H1 (cell line): ENCODE data around the gene ATP1B3. TPM values are rescaled to one million over a fixed set of nuclear protein-coding genes. Genes with fewer than 3 reads are reported as not detected.

ENCODE experiments used
- CTCF ChIA-PET: fragments of 300-600 bp; sonication (Branson Sonifier 250); formaldehyde crosslinking; loops from one replicate; lab custom pipeline; 2021; ENCODE audit not compliant: partially characterized antibody; lab: Charles Lee
- POLR2A ChIA-PET: fragments of 300-600 bp; sonication (Branson Sonifier 250); formaldehyde crosslinking; loops from one replicate; lab custom pipeline; 2021; ENCODE audit warnings: inconsistent platforms; ENCODE audit not compliant: partially characterized antibody; lab: Charles Lee
- DNase-seq, 2 experiments: peaks; one replicate each; pipeline versions ENCODE4 v3.0.0 to v3.0.0-alpha.2; 2010 to 2022; ENCODE audit warnings: low spot score in 2 of 2, low read depth in 1 of 2, mixed read lengths in 1 of 2
- FAIRE-seq: peaks from 2 replicates; lab custom pipeline; 2011; peaks lifted over from hg19 to GRCh38; lab: Jason Lieb, UNC
- H2AFZ ChIP-seq: 2 replicates; pipeline ENCODE4 v1.8.1; 2012; ENCODE audit warnings: low read length, inconsistent platforms
- H2AK5ac ChIP-seq: 2 replicates; pipeline ENCODE4 v1.6.1; 2013; ENCODE audit warnings: low read depth, low read length
- H2BK120ac ChIP-seq: replicated peaks from 2 replicates; pipeline ENCODE3; 2013; ENCODE audit warnings: low read depth, low read length, inconsistent platforms
- H2BK12ac ChIP-seq: 2 replicates; pipeline ENCODE4 v1.6.1; 2013; ENCODE audit warnings: low read depth, low read length
- H2BK15ac ChIP-seq: 2 replicates; pipeline ENCODE4 v1.6.1; 2013; ENCODE audit warnings: low read length
- H2BK20ac ChIP-seq: 2 replicates; pipeline ENCODE4 v1.6.1; 2013; ENCODE audit warnings: low read length
- H2BK5ac ChIP-seq: 2 replicates; pipeline ENCODE4 v1.6.1; 2013; ENCODE audit warnings: low read depth, low read length
- H3K14ac ChIP-seq: 2 replicates; pipeline ENCODE4 v1.6.1; 2013; ENCODE audit warnings: inconsistent platforms; ENCODE audit not compliant: insufficient read length
- H3K18ac ChIP-seq: 2 replicates; pipeline ENCODE4 v1.6.1; 2013; ENCODE audit warnings: low read length; ENCODE audit errors: extremely low read depth
- H3K23ac ChIP-seq: 2 replicates; pipeline ENCODE4 v1.6.1; 2013; ENCODE audit warnings: inconsistent platforms; ENCODE audit not compliant: insufficient read length
- H3K23me2 ChIP-seq: 2 replicates; pipeline ENCODE4 v1.6.1; 2013; ENCODE audit warnings: low read depth, low read length
- H3K27ac ChIP-seq: 2 replicates; pipeline ENCODE4 v1.6.1; 2011; ENCODE audit warnings: low read depth, low read length, inconsistent platforms
- H3K27me3 ChIP-seq, 4 experiments: replicated peaks in 1 of 4; 1 replicate in 1 of 4; 2 replicates in 3 of 4; pipeline versions ENCODE4 v1.6.1 to v1.8.1; 2011 to 2013; ENCODE audit warnings: low read length in 3 of 4, mild to moderate bottlenecking in 3 of 4, inconsistent platforms in 2 of 4, mixed read lengths in 2 of 4, moderate library complexity in 1 of 4; ENCODE audit not compliant: control insufficient read depth in 3 of 4, insufficient read depth in 3 of 4; ENCODE audit errors: extremely low read depth in 1 of 4
- H3K36me3 ChIP-seq, 4 experiments: 2 replicates each; pipeline versions ENCODE4 v1.6.1 to v1.8.1; 2011 to 2013; ENCODE audit warnings: mild to moderate bottlenecking in 4 of 4, low read length in 3 of 4, moderate library complexity in 2 of 4, control low read depth in 1 of 4, inconsistent platforms in 1 of 4; ENCODE audit not compliant: insufficient read depth in 4 of 4, control insufficient read depth in 2 of 4
- H3K4ac ChIP-seq: replicated peaks from 2 replicates; pipeline ENCODE3; 2013; ENCODE audit warnings: low read length, low read depth, mixed read lengths, inconsistent platforms; ENCODE audit not compliant: insufficient read length
- H3K4me1 ChIP-seq, 4 experiments: replicated peaks in 1 of 4; 1 replicate in 1 of 4; 2 replicates in 3 of 4; pipeline versions ENCODE4 v1.6.1 to v1.8.1; 2011 to 2013; ENCODE audit warnings: low read length in 3 of 4, inconsistent platforms in 2 of 4, mixed read lengths in 1 of 4; ENCODE audit not compliant: insufficient read depth in 4 of 4, control insufficient read depth in 3 of 4
- H3K4me2 ChIP-seq, 2 experiments: 2 replicates each; pipeline versions ENCODE4 v1.6.1 to v1.8.1; 2011 to 2013; ENCODE audit warnings: low read depth in 2 of 2, low read length in 2 of 2, control low read depth in 1 of 2, inconsistent platforms in 1 of 2, mild to moderate bottlenecking in 1 of 2; ENCODE audit not compliant: insufficient read depth in 1 of 2
- H3K4me3 ChIP-seq, 4 experiments: fragments of 200-600, 300-600 bp in 1 of 4; sonication (generic), shearing (Covaris generic), sonication (Bioruptor Twin) in 1 of 4; 2 replicates each; pipeline versions ENCODE4 v1.5.1 to v1.8.1; 2011 to 2016; ENCODE audit warnings: low read length in 4 of 4, low read depth in 3 of 4, control low read depth in 2 of 4, inconsistent platforms in 2 of 4, mild to moderate bottlenecking in 2 of 4, mixed read lengths in 1 of 4, moderate library complexity in 1 of 4; ENCODE audit not compliant: insufficient read depth in 2 of 4; ENCODE audit errors: extremely low read depth in 1 of 4
- H3K56ac ChIP-seq: replicated peaks from 2 replicates; pipeline ENCODE3; 2013; ENCODE audit warnings: low read depth, mild to moderate bottlenecking, mixed read lengths, low read length, inconsistent platforms; ENCODE audit not compliant: insufficient read length
- H3K79me1 ChIP-seq: 2 replicates; pipeline ENCODE4 v1.6.1; 2013; ENCODE audit warnings: low read depth, low read length, control low read depth
- H3K79me2 ChIP-seq, 2 experiments: 2 replicates each; pipeline versions ENCODE4 v1.6.1 to v1.8.1; 2012 to 2013; ENCODE audit warnings: low read length in 2 of 2, mild to moderate bottlenecking in 2 of 2, inconsistent platforms in 1 of 2; ENCODE audit not compliant: insufficient read depth in 2 of 2, control insufficient read depth in 1 of 2
- H3K9ac ChIP-seq, 4 experiments: replicated peaks in 1 of 4; 1 replicate in 1 of 4; 2 replicates in 3 of 4; pipeline versions ENCODE4 v1.6.1 to v1.8.1; 2011 to 2013; ENCODE audit warnings: low read depth in 3 of 4, low read length in 3 of 4, control low read depth in 2 of 4, mild to moderate bottlenecking in 2 of 4, moderate library complexity in 2 of 4, inconsistent platforms in 1 of 4; ENCODE audit errors: extremely low read depth in 1 of 4
- H3K9me3 ChIP-seq, 2 experiments: 2 replicates each; pipeline versions ENCODE4 v1.6.1 to v1.8.1; 2012 to 2013; ENCODE audit warnings: mild to moderate bottlenecking in 2 of 2, moderate library complexity in 2 of 2, control low read depth in 1 of 2, inconsistent platforms in 1 of 2, low read depth in 1 of 2, low read length in 1 of 2, mixed read lengths in 1 of 2; ENCODE audit not compliant: insufficient read depth in 2 of 2
- H4K20me1 ChIP-seq, 2 experiments: replicated peaks in 1 of 2; 2 replicates each; pipeline versions ENCODE3 to v1.8.1; 2011 to 2013; ENCODE audit warnings: inconsistent platforms in 2 of 2, low read length in 2 of 2, mild to moderate bottlenecking in 1 of 2; ENCODE audit not compliant: insufficient read depth in 2 of 2, control insufficient read depth in 1 of 2
- H4K5ac ChIP-seq: 2 replicates; pipeline ENCODE4 v1.6.1; 2013; ENCODE audit warnings: low read length, low read depth, mixed read lengths, inconsistent platforms; ENCODE audit not compliant: insufficient read length
- H4K8ac ChIP-seq: 2 replicates; pipeline ENCODE4 v1.8.0; 2013; ENCODE audit warnings: mild to moderate bottlenecking, moderate library complexity, low read length, inconsistent platforms; ENCODE audit not compliant: insufficient read depth; ENCODE audit errors: extremely low read depth
- H4K91ac ChIP-seq: replicated peaks from 2 replicates; pipeline ENCODE3; 2013; ENCODE audit warnings: low read length, mixed read lengths, inconsistent platforms; ENCODE audit not compliant: insufficient read length
- ASH2L ChIP-seq: fragments of 200-600, 300-600 bp; sonication (generic); IDR thresholded peaks from one replicate; pipeline ENCODE4 v1.7.1; 2017; ENCODE audit warnings: low read length
- BACH1 ChIP-seq: IDR thresholded peaks from 2 replicates; pipeline ENCODE4 v1.6.1; 2012; ENCODE audit warnings: low read length, improper control_type of control experiment
- EP300 ChIP-seq, 2 experiments: IDR thresholded peaks; 1 replicate in 1 of 2; 2 replicates in 1 of 2; pipeline ENCODE4 v1.6.1; 2011 to 2012; ENCODE audit warnings: low read depth in 2 of 2, low read length in 2 of 2, mild to moderate bottlenecking in 2 of 2, borderline replicate concordance in 1 of 2, inconsistent platforms in 1 of 2, moderate library complexity in 1 of 2
- NANOG ChIP-seq: IDR thresholded peaks from 2 replicates; pipeline ENCODE4 v1.6.1; 2011; ENCODE audit warnings: low read length, low read depth, mild to moderate bottlenecking, inconsistent platforms; ENCODE audit not compliant: insufficient read depth, poor library complexity, severe bottlenecking
- SP2 ChIP-seq: IDR thresholded peaks from 2 replicates; pipeline ENCODE4 v1.6.1; 2012; ENCODE audit warnings: mild to moderate bottlenecking, low read length, inconsistent platforms
- whole genome bisulfite sequencing, 2 experiments: shearing (Covaris generic) in 1 of 2; methylation state at CpG; one replicate each; pipeline versions ENCODE4 v1.1.6 to v1.1.7; 2013 to 2015; ENCODE audit warnings: low lambda C conversion rate in 2 of 2, mixed read lengths in 2 of 2, inconsistent platforms in 1 of 2, low coverage in 1 of 2, missing lambda C conversion rate in 1 of 2; ENCODE audit not compliant: insufficient replicate concordance in 2 of 2, insufficient coverage in 1 of 2, insufficient read length in 1 of 2; ENCODE audit errors: extremely low coverage in 1 of 2, missing lambda C conversion rate in 1 of 2; 5-methylcytosine and 5-hydroxymethylcytosine counted together
- polyA plus RNA-seq, 7 experiments: library from polyadenylated mRNA; depleted of rRNA in 3 of 7; stranded (reverse) in 5 of 7; unstranded in 2 of 7; fragments of >200 nt in 5 of 7; fragments of 200-250 nt in 2 of 7; gene quantifications; 1 replicate in 5 of 7; 2 replicates in 1 of 7; 4 replicates in 1 of 7; pipeline versions ENCODE4 v1.2.1 to v1.2.3, GENCODE V29; 2011 to 2013; ENCODE audit warnings: missing spikeins in 2 of 7, mixed read lengths in 2 of 7
- total RNA-seq: library from RNA; stranded (reverse); fragmentation: NEBNext Ultra II Directional; extraction: Animal tissue kit (Norgen Biotek cat#: 25700); gene quantifications from 2 replicates; pipeline ENCODE4 v1.2.1, GENCODE V29; 2021
- TF ChIP-seq, protein P1 (sequence below): IDR thresholded peaks from 2 replicates; pipeline ENCODE4 v1.6.1; 2012; ENCODE audit warnings: low read length, inconsistent platforms
- TF ChIP-seq, protein P2 (sequence below): IDR thresholded peaks from 2 replicates; pipeline ENCODE4 v1.6.1; 2012; ENCODE audit warnings: inconsistent platforms
- TF ChIP-seq, protein P3 (sequence below): IDR thresholded peaks from 2 replicates; pipeline ENCODE4 v1.6.1; 2011; ENCODE audit warnings: low read depth, mild to moderate bottlenecking, low read length; ENCODE audit not compliant: insufficient read depth
- TF ChIP-seq, protein P4 (sequence below): IDR thresholded peaks from 2 replicates; pipeline ENCODE4 v1.6.1; 2012; ENCODE audit warnings: inconsistent platforms

ATP1B3 gene
- total and polyA plus RNA-seq, 2 of the 8 experiments (the other 6 are each of a cell fraction or from before 2014, with no cell fraction given), result 233 to 342 TPM

DNA sequence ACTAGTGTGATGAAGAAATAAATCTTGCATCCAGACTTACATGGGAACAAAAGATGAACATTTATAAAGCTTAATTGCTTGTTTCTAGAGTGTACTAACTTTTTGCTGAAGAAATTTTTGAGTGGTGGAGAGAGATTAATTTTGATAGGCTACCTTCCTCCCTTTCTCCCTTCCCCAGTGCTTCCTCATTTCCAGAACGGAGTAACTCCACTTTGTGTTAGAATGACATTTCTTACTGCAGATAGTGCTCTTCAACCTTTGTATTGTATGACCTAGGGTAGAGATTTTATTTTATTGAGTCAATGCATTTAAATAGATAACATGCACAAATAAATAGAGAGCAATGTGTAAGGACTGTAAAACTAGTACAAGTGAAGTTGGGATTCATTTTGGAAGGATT lies 1.9 kb downstream of the ATP1B3 start:
- H2AK5ac ChIP-seq, result no peak overlapping the region
- H3K18ac ChIP-seq, result no peak overlapping the region
- no peak overlapping the region for H2AFZ ChIP-seq
- H4K91ac ChIP-seq, result no peak overlapping the region
- H3K36me3 ChIP-seq, result peaks cover 0 to 10% (median 0%) of the 10 kb centered on the region in 4 experiments; a peak in 3 of 8 replicates
- FAIRE-seq (no peak), DNase-seq (no peak)
- no peaks in the 10 kb centered on the region for H3K27me3 ChIP-seq
- H2BK5ac ChIP-seq, result no peak overlapping the region
- no peak overlapping the region for H4K5ac ChIP-seq
- H4K8ac ChIP-seq, result no peak overlapping the region
- H3K14ac ChIP-seq, result no peak overlapping the region
- H3K4ac ChIP-seq, result no peak overlapping the region
- POLR2A ChIA-PET, result interaction anchor here (0.5 to 1.7 kb wide), 5 partner anchors 38 to 856 kb away, joined by 3 to 5 read pairs (median 4); partner anchors contain the start of gene RNF7
- no peak overlapping the region for H3K56ac ChIP-seq
- peak overlapping the region in 2 of 4 experiments; percentile 1 to 2; a peak in 3 of 7 replicates for H3K9ac ChIP-seq
- H2BK20ac ChIP-seq, result no peak overlapping the region
- H3K27ac ChIP-seq, result no peak overlapping the region
- peaks cover 0 to 3% (median 0%) of the 10 kb centered on the region in 4 experiments; a peak in 1 of 7 replicates for H3K4me1 ChIP-seq
- peak overlapping the region; percentile 74 to 97 (median 76) for H3K4me3 ChIP-seq
- no peaks in the 10 kb centered on the region for H3K9me3 ChIP-seq
- 8% methylated on average over 1 of the region's 1 CpG; no CpG with 5 or more reads in 1 of the 2 experiments for WGBS, 2 experiments
- peaks cover 5% of the 10 kb centered on the region for H3K79me1 ChIP-seq
- no peak overlapping the region for H2BK15ac ChIP-seq
- H2BK120ac ChIP-seq, result no peak overlapping the region
- peaks cover 14 to 16% of the 10 kb centered on the region in 2 experiments for H4K20me1 ChIP-seq
- H3K23ac ChIP-seq, result no peak overlapping the region
- H3K23me2 ChIP-seq, result peaks cover 7% of the 10 kb centered on the region
- H2BK12ac ChIP-seq, result no peak overlapping the region
- peaks cover 14 to 61% of the 10 kb centered on the region in 2 experiments for H3K79me2 ChIP-seq
- CTCF ChIA-PET, result interaction anchor here (0.7 to 2.0 kb wide), 4 partner anchors 8 to 140 kb away, joined by 3 to 6 read pairs (median 3); partner anchors contain the start of gene RNF7
- peak overlapping the region; percentile 51 to 80 for H3K4me2 ChIP-seq
- TF ChIP-seq NANOG (no peak), EP300 (IDR thresholded peaks at IDR 0.05; ENCODE audit: borderline replicate concordance in 1 of 2, low read depth in 2 of 2, low read length in 2 of 2) (no peak), ASH2L (no peak), SP2 (no peak), BACH1 (no peak)
- TF ChIP-seq, protein P1, sequence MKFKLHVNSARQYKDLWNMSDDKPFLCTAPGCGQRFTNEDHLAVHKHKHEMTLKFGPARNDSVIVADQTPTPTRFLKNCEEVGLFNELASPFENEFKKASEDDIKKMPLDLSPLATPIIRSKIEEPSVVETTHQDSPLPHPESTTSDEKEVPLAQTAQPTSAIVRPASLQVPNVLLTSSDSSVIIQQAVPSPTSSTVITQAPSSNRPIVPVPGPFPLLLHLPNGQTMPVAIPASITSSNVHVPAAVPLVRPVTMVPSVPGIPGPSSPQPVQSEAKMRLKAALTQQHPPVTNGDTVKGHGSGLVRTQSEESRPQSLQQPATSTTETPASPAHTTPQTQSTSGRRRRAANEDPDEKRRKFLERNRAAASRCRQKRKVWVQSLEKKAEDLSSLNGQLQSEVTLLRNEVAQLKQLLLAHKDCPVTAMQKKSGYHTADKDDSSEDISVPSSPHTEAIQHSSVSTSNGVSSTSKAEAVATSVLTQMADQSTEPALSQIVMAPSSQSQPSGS, result no peak
- TF ChIP-seq, protein P2, sequence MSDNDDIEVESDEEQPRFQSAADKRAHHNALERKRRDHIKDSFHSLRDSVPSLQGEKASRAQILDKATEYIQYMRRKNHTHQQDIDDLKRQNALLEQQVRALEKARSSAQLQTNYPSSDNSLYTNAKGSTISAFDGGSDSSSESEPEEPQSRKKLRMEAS, result no peak
- TF ChIP-seq, protein P3, sequence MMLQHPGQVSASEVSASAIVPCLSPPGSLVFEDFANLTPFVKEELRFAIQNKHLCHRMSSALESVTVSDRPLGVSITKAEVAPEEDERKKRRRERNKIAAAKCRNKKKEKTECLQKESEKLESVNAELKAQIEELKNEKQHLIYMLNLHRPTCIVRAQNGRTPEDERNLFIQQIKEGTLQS, result no peak
- TF ChIP-seq, protein P4, sequence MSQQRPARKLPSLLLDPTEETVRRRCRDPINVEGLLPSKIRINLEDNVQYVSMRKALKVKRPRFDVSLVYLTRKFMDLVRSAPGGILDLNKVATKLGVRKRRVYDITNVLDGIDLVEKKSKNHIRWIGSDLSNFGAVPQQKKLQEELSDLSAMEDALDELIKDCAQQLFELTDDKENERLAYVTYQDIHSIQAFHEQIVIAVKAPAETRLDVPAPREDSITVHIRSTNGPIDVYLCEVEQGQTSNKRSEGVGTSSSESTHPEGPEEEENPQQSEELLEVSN, result no peak
